Measurements from ENCODE around the gene LGALSL. TPM values are rescaled to one million over a fixed set of nuclear protein-coding genes. Genes with fewer than 3 reads are reported as not detected.
A peak's percentile ranks its signal among the peaks of the same experiment; 100 is the strongest.

LGALSL gene
- total RNA-seq, 1 donor, result 5.0 TPM

- no peak for DNase-seq (ENCODE audit: low read depth)
- no peak overlapping the region for H3K4me3 ChIP-seq (ENCODE audit: low read depth, low read length)
- TF ChIP-seq CTCF (IDR thresholded peaks at IDR 0.05; ENCODE audit: insufficient read depth, low read length), result peak; percentile 1
These were observed 33.5 kb downstream of the LGALSL start for GRCh38 chr2:64487256-64488049.

- peak; percentile 90 for TF ChIP-seq CTCF (IDR thresholded peaks at IDR 0.05; ENCODE audit: insufficient read depth, low read length)
- DNase-seq (ENCODE audit: low read depth), result peak; percentile 65
These were observed 34.4 kb downstream of the LGALSL start for GRCh38 chr2:64488050-64488974.

GRCh38 chr2:64489081-64489751 lies 35.3 kb downstream of the LGALSL start:
- no peak for DNase-seq (ENCODE audit: low read depth)
- no peak overlapping the region for H3K4me3 ChIP-seq (ENCODE audit: low read depth, low read length)
- TF ChIP-seq CTCF (IDR thresholded peaks at IDR 0.05; ENCODE audit: insufficient read depth, low read length), result no peak

More at GRCh38 chr2:64488050-64488974, 34.4 kb downstream of the LGALSL start:
- no peak overlapping the region for H3K4me3 ChIP-seq (ENCODE audit: low read depth, low read length)

GRCh38 chr2:64491426-64491825 lies 37.5 kb downstream of the LGALSL start:
- H3K4me3 ChIP-seq (ENCODE audit: low read depth, low read length), result no peak overlapping the region
- TF ChIP-seq CTCF (IDR thresholded peaks at IDR 0.05; ENCODE audit: insufficient read depth, low read length), result no peak
- DNase-seq (ENCODE audit: low read depth), result peak; percentile 50

- no peak for TF ChIP-seq CTCF (IDR thresholded peaks at IDR 0.05; ENCODE audit: insufficient read depth, low read length)
- no peak overlapping the region for H3K4me3 ChIP-seq (ENCODE audit: low read depth, low read length)
- no peak for DNase-seq (ENCODE audit: low read depth)
These were observed 38.3 kb downstream of the LGALSL start for GRCh38 chr2:64492272-64492671.

- no peak for DNase-seq (ENCODE audit: low read depth)
- H3K4me3 ChIP-seq (ENCODE audit: low read depth, low read length), result no peak overlapping the region
- TF ChIP-seq CTCF (IDR thresholded peaks at IDR 0.05; ENCODE audit: insufficient read depth, low read length), result no peak
These were observed 38.9 kb downstream of the LGALSL start for GRCh38 chr2:64492821-64493220.
